ENCODE results near the gene PRDM15.

PRDM15 gene

GRCh38 chr21:41750532-41751151 is 128.5 kb downstream of the PRDM15 start:
- no peaks in the 10 kb centered on the region for H3K36me3 ChIP-seq (ENCODE audit: control insufficient read depth, insufficient read depth, low read length)
- no peak overlapping the region for H3K4me3 ChIP-seq (ENCODE audit: extremely low read depth, insufficient read depth, low read length, poor library complexity, severe bottlenecking)
- H3K27ac ChIP-seq (ENCODE audit: low read depth, low read length, severe bottlenecking) = no peak overlapping the region
- no peaks in the 10 kb centered on the region for H3K9me3 ChIP-seq (ENCODE audit: control insufficient read depth, low read length)
- 87 to 91% methylated on average over 13 of the region's 16 CpGs for WGBS, 2 experiments (ENCODE audit: insufficient coverage in 2 of 2)
- peaks cover 31% of the 10 kb centered on the region for H3K4me1 ChIP-seq (ENCODE audit: control insufficient read depth, insufficient read depth, low read length, poor library complexity, severe bottlenecking)

DNA sequence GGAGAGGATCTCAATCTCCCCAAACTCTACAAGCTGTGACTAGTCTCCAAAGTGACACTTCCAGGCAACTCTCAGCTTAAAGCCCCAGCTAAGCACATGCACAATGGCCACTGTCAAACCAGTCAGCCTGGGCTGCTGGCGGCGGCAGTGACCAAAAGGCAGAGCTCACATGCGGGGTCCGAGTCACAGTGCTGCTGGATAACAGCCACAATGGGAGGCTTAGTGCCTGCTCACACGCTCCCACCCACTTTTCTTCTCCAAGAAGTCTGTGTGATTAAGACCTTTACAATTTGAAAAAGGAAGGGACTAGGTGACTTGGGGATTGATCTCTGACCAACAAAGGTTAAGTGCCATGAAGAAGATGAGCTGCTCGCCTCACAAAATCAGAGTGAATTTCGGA is 129.1 kb downstream of the PRDM15 start:
- no peak overlapping the region for H3K4me3 ChIP-seq (ENCODE audit: extremely low read depth, insufficient read depth, low read length, poor library complexity, severe bottlenecking)
- H3K9me3 ChIP-seq (ENCODE audit: control insufficient read depth, low read length) = no peaks in the 10 kb centered on the region
- H3K36me3 ChIP-seq (ENCODE audit: control insufficient read depth, insufficient read depth, low read length) = no peaks in the 10 kb centered on the region
- WGBS, 2 experiments (ENCODE audit: insufficient coverage in 2 of 2) = 58 to 83% methylated on average over 6 of the region's 7 CpGs
- no peak overlapping the region for H3K27ac ChIP-seq (ENCODE audit: low read depth, low read length, severe bottlenecking)
- H3K4me1 ChIP-seq (ENCODE audit: control insufficient read depth, insufficient read depth, low read length, poor library complexity, severe bottlenecking) = peaks cover 31% of the 10 kb centered on the region

DNA sequence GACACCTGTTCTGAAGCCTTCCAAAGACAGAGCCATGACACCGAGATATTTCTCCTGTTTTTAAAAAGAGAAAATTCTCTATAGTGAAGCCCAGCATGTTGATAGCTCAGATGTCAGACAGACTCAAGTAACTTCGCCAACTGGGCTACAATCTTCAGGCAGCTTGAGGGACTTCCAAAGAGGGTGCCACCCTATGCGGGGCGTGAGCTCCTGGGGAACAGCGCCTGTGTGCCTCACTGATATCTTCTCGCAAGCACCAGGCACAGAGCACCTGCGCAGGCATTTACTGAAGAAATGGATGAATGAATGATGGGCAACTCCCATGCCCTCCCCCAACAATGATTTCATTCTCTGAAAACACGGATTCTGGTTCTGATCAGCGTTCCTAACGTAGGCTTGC is 129.9 kb downstream of the PRDM15 start:
- no peaks in the 10 kb centered on the region for H3K36me3 ChIP-seq (ENCODE audit: control insufficient read depth, insufficient read depth, low read length)
- H3K4me1 ChIP-seq (ENCODE audit: control insufficient read depth, insufficient read depth, low read length, poor library complexity, severe bottlenecking) = peaks cover 30% of the 10 kb centered on the region
- no peak overlapping the region for H3K4me3 ChIP-seq (ENCODE audit: extremely low read depth, insufficient read depth, low read length, poor library complexity, severe bottlenecking)
- no peaks in the 10 kb centered on the region for H3K9me3 ChIP-seq (ENCODE audit: control insufficient read depth, low read length)
- WGBS, 2 experiments (ENCODE audit: insufficient coverage in 2 of 2) = 90 to 99% methylated on average over 9 of the region's 10 CpGs
- no peak overlapping the region for H3K27ac ChIP-seq (ENCODE audit: low read depth, low read length, severe bottlenecking)

Data from mesodermal cell (in vitro differentiated cells).